Eye (tissue), 1 donor: ENCODE measurements around the gene ITPR2.
"Not testable (repeated sequence)": the region's sequence is repeated elsewhere in the genome, so short reads cannot be mapped to it uniquely, and the experiment has no call there.

ENCODE experiments used
- DNase-seq: peaks from one replicate; pipeline ENCODE4 v3.0.0-alpha.2; 2015

Gene ITPR2

DNA sequence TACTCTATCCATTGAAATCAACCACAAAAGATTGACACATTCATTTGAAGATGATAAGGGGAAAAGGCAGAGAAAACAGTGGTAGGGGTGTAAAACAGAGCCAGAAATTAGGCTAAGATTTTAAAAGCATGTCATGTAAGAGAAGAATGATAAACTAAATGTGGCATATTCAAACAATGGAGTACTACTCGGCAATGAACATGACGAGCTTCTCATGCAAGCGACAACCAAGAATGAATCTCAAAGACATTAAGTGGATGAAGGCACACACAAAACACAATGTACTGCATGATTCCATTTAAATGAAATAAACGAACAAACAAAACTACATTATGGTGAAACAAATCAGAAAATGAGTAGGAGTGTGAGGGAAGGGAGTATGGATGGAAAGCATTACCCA is 134.8 kb downstream of the ITPR2 start:
- no peak for DNase-seq

DNA sequence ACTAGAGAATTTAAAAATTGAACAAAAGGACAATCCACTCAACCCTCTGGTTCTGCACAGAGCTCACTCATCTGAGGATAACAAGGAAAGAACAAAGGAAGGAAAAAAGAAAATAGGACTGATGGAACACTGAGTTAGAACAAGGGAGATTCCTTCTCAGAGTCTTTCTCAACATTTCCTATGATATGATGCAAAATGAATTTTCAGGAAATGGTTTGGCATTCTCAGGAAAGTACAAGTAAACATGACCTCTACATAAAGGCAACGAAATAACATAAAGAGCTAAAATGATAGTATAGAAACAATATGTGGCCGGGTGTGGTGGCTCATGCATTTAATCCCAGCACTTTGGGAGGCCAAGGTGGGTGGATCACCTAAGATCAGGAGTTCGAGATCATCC is 135.8 kb downstream of the ITPR2 start:
- no peak for DNase-seq

DNA sequence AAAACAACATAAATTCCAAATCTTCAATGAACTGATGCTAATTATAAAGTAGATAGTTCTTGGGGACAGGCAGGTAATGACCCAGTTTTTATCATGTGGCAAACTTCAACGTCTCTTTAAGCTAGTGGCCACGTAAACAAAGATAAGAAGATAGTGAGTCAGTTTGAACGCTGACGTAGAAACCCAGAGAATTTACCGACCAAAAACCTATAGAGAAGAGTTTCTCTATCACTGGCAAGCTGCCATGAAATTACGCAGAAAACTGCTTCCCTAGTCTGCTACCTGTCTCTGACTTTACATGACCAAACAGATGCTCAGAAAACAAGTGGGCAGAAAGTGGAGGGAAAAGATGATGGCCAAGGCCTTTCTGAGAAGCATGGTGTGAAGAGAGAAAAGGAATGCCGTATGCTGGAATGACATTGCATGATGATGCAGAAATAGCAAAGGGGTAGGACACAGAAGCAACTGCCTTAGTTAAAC is 136.3 kb downstream of the ITPR2 start:
- DNase-seq, result no peak

DNA sequence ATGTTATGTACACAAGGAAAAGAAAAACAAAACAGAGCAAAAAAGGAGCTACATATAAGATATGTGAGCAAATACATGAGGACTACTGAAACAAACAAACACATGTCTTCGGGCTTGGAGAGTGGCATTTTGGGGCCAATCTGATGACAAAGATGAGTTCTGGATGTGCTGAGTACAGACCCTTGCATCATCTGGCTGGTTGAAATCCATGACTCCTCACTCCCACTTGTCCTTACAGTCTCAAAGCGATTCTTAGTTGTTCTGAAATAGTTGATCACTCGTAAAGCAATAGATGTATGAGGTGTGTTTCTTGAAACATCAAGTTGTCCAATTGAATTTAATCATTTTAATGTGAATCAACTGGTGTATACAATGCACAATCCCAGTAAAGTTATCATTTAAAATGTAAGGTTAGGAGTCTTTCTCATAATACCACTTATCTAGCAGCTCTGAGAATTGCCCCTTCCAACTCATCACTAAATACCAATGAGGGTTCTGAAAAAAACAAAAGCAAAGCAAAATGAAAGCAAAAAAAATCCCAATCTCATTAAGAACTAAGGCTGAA is 136.9 kb downstream of the ITPR2 start:
- no peak for DNase-seq

DNA sequence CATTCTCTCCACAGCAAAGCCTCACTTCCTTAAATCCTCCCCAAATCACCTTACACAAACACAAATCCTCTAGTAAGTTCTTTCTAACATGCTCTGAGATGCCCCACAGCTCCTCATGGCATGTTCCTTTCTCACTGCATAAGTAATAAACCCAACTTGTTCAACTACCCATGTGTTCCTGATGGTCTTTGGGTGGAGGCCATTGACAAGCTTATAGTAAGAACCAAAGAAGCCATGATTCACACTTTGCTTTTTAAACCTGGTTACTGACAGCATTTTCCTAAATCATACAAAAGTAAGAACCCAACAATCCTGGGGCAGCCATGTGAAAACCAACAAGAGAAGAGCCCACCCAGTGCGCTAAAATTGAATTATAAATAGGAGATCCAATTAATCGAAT is 138.6 kb downstream of the ITPR2 start:
- no peak for DNase-seq

DNA sequence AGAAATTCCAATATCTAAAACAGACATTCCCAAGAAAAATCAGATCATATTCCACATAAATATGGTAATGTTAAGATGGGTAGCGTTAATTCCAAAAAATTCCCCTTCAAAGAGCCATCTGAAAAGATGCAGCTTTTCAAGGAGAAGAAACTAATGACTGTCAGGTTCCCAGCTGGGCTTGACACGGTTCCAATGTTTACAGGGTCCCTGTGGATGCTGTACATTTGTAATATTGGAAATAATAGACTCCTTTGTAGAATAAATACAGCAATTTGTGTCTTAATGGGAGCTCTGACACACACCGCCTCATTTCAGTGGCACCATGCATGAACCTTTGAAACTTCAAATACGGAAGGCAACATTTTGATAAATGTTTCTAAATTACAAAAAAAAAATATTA is 140.6 kb downstream of the ITPR2 start:
- no peak for DNase-seq

DNA sequence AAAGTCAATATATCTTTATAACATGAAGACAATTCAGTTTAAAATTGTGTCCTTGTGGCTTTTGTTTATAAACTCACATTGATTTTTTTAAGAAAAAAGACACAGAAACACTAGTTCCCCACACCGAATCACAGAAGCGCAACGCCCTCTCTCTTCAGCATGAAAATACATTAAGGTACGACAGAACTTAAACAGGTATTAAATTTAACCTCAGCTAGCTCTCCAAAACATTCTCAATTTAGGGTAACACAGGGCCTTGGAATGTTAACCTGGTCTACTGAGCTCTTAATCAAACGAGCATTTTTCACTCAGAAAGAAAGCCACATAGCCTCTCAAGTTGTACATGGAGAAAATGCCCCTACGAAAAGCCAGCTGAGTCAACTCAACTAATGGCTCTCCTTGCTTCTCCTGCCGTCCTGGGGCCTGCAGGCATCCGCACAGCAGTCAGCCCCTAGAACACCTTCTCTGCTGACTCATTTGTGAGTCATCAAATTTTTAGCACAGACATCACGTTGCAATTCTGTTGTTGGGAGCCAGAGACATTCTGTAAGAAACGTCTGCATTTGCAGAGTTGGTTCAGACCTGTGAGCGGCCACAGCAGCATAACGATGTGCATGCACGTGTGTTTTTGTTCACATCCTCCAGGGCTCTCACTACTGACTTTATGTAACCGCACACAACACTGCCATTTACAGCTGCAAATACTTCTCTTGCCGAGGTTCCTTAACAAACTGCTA is 141.6 kb downstream of the ITPR2 start:
- DNase-seq, result peak; percentile 64

DNA sequence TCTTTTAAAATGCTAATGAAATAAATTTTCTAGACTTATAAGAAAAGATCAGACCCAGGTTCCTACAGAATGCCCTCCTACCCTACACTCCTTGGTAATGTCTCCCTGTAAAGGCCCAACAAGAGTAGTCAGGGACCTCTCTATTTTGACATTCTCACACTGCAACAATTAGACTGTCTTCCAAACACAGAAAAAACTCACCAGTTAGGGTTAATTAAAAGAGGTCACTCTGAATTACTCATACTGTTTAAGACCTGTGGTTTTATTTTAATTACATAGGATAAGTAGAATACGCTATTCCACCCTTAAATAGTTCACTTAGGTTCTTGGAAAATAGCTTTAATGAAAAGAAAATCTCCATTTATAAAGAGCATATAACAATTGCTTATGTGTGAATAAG is 142.4 kb downstream of the ITPR2 start:
- DNase-seq, result no peak

DNA sequence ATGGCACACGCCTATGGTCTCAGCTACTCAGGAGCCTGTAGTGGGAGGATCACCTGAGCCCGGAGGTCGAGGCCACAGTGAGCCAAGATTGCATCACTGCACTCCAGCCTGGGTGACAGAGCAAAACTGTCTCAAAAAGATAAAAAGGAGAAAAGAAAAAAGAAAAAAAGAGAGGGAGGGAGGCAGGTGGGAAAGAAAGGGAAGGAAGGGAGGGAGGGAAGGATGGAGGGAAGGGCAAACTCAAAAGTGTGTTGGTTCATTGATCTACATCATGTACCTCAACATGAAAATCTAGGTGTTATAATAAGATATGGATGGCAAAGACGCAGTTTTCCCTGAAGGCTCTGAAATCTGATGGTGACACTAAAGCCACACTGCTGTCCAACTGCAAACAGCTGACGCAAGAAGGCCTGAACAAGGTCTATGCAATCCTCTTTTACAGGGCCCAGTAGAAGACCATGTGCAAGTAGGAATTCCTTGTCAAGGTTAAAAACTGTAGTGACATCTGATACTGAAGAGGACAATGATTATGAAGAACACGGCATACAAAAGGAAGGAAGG is 143.6 kb downstream of the ITPR2 start:
- no peak for DNase-seq

DNA sequence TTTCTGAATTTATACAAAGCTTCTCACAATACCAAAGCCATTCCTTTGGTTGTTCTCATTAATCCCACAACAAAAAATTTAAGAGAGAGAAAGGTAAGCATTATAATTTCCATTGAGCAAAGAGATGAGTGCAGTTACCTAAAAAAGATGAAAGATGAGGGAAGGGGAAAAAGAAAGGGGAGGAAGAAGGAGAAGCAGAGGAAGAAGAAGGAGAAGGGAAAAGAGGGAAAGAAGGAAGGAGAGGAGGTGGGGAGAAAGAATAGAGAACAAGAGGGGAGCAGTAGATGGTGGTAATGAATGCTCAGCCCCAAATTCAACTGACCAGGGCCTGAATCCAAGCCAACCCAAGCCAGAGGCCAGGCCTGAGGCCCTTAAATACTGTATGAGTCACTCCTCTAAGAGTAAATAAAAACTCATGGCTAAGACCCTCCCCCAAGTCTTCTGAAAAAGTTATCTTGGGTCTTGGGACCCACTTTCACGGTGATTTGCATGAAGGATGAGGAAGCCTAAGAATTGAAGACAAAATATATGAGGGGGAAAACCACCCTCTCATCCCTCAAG is 144.6 kb downstream of the ITPR2 start:
- DNase-seq, result no peak

DNA sequence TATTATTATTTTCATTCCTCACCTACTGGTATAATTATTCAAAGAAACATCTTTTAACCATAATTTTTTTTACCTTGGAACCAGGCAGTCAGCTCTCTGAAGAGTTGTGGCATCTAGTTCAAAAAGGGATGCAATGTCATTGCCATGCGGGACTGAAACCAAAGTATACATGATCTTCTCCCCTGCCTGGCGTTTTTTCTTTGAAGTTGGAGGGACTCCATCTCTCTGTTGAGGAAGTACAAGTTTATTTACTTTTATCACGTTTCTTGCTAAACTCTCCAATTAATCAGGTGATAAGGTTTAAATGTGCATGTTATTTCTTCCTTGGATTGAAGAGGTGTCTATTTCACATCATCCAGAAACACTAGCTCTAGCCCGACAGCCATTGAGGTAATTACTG is 146.6 kb downstream of the ITPR2 start:
- DNase-seq, result no peak

DNA sequence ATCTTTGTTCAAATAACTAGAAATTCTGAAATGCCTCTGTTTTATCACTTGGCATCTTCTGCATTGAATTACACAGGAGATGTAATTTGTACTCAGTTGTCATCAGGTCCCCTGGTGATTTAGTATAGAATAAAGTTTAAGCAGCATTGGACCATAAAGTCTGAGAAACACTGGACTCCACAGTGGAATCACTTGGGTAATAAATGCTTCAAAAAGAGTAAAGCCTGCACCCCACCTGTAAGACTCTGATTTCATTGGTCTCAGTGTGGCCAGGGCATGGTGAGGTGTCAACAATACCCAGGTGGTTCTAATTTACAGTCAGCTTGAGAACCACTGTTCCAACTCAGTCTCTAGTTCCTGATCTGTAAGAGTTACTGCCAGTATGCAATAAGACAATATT is 148.9 kb downstream of the ITPR2 start:
- DNase-seq, result no peak

DNA sequence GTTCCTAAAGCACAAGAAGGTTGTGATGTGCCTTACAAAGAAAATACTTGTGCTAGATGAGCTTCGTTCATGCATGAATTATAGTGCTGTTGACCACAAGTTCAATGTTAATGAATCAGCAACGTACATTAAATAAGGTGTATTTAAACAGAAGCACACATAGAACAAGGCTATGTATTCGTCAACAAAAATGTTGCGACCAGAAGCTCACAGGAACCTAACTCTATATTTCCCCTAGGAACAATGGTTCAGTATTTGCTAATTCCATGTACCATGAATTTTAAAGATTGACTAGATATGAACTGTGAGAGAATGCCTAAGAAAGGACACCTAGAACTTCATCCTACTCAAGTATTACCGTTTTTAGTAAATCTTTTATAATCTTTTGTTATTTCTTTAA is 149.6 kb downstream of the ITPR2 start:
- no peak for DNase-seq

DNA sequence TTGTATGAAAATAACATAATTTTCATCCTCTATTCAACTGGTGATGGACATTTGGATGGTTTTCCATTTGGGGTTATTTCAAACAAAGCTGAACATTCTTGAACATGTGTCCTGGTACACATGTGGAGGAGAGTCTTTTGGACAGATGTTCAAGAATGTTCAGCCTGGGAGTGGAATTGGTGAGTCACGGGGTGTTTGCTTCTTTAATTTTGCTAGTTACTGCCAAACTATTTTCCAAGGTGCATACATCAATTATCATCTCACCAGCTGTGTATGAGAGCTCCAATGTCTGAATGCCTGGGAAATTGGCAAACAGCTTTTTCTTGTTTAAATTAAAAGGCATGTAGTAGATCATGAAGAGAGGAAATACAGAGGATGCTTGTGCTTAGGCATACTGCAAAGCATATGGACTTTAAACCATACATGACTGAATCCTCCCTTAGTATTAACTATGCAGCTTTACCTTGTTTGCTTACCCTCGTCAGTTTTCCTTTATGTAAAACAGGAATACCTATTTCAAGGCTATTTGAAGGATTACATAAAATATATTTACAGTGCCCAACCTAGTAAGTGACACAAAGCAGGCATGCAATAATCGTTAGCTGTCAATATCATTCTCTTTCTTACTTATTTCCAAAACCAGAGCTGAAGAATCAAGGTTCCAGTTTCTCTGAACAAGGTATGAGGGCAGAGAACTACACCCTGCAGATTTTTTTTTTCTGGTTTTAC is 152.1 kb downstream of the ITPR2 start:
- no peak for DNase-seq

DNA sequence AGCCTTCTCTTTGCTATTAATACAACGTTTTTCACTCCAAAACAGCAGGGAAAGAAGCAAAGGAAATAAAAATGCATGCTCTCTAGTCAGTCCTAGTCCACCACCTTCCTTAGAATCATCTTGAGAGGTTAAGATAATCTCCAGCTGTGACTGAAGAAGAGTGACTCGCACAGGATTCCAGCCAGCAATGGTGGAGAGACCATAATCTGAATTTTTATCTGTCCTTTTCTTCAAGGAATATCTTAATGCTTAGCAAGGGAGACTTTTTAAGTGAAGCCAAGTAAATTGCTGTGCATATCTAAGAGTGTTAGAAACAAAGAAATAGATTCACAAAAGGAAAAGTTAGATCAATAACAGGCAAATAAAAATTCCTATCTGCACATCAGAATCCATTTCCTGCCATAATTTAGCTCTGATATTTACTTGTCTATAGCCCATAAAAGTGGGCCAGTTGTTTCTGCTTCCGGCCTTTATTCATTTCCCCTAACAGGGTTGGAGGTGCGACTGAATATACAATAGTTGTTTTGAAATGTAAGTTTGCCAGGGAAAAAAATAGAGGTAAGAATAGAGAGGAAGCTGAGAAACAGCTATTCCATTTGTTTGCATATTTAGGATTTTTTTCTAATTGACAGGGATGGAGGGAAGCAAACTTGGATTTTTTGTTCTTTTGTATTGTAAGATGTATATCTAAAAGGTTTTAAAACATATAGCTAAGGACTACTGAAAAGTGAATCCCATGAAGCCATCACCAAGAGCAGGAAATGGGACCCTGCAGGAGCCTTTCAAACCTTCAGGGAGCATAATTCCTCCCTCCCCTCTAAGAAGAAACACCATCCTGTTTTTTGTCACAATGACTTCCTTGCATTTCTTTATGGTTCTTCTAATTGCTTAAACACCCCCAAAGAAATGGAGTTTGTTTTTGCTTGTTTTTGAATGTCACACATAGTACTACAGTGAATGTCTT is 154.0 kb downstream of the ITPR2 start:
- no peak for DNase-seq

DNA sequence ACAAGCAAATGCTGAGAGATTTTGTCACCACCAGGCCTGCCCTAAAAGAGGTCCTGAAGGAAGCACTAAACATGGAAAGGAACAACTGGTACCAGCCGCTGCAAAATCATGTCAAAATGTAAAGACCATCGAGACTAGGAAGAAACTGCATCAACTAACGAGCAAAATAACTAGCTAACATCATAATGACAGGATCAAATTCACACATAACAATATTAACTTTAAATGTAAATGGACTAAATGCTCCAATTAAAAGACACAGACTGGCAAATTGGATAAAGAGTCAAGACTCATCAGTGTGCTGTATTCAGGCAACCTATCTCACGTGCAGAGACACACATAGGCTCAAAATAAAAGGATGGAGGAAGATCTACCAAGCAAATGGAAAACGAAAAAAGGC is 161.5 kb downstream of the ITPR2 start:
- DNase-seq, result not testable (repeated sequence)

DNA sequence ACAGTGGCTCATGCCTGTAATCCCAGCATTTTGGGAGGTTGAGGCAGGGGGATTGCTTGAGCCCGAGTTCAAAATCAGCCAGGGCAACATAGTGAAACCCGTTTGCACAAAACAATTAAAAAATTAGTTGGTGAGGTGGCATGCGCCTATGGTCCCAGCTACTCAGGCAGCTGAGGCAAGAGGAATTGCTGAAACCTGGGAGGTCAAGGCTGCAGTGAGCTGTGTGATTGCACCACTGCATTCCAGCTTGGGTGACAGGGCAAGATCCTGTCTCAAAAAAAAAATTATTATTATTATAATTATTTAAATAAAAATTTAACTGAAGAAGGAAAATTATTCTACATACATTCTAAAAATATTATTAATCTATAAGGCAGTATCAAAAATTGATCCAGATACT is 164.1 kb downstream of the ITPR2 start:
- DNase-seq, result no peak

DNA sequence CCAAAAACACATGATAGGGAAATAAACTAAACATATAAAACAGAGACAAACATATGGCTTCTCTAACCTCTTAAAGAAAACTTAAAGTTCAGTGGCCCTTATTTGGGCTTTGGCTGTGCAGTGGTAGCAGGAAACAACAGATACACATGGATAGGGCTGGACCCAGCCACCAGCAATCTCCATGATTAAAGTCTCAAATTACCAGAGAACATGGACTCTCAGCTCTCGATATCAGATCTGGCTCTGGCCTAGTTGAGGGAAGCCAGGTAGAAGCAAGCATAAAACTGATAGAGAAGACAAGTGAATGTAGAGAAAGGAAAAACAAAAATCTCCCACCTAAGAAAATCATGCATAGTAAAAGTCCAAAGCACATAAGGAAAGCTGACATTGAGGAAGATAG is 164.8 kb downstream of the ITPR2 start:
- no peak for DNase-seq

DNA sequence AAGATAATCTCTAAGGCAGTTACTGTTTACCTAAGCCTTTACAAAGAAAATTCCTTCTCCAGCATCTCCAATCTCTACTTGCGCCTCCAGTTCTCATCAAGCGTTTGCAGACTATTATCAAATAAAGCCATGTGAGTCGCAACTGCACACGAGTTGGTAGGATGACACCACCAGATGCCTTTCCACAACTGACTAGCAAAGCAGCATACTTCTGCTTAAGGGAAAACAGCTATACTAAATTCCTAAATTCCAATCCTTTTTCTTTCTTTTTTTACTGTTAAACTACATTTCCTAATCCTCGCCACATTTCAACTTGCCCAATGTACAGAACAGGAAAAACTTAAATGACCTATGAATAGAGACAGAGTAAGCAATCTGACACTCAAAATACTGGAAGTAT is 166.7 kb downstream of the ITPR2 start:
- no peak for DNase-seq

DNA sequence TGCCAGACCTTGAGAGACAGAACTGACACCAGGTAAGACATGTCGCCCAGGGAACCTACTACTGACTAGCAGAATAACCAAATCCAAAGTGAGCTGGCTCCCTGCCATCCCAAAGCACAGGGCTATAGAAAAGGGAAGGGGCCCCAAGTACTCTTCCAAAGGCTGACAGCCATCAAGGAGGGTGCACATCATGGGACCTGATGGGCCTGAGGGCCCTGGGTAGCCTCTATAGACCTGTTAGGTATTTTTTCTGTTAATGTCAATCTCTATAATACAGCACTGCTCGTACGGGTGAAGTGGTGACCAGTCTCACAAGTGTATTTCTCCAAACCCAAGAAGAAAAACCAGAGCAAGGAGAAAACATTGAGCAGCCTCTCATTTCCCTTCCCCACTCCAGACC is 171.6 kb downstream of the ITPR2 start:
- no peak for DNase-seq

DNA sequence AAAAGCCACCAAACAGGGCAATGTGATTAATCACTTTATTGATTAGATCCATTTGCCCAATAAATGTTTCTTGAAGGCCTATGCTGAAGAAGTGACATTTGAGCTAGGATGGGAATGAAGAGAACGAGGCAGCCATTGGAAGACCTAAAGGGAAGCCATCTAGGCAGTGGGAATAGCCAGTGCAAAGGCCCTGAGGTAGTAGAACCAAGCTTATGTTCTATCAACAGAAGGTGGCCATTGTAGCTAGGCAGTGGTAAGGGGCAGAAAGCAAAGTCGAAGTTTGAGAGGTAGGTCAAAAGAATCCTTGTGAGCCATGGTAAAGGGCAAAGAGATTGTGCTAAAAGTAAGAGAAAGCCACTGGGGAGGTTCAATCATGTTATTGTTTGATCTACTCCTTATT is 173.1 kb downstream of the ITPR2 start:
- DNase-seq, result no peak

DNA sequence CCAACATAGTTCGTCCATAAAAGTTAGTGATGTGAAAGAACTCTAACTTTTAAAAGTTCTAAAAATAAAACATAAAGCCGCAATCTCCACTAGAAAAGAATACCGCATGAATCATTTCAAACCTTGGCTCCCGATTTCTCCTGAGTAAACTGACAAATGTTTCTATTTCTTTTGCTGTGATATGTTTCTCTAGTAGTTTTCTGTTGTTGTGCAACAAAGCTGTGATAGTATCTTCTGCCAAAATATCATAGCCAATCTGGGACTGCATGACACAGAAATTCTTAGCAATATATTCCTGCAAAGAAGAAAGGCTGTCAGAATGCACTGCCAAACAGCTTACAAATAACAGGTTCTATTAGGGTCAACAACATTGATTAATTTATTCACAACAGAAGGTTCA is 174.0 kb downstream of the ITPR2 start:
- DNase-seq, result no peak
